Astrocyte of the spinal cord (primary cell): Measurements from ENCODE around the gene VGLL4.

Experiments used
- DNase-seq: peaks from one replicate; pipeline ENCODE4 v3.0.0; 2011; ENCODE audit warnings: low read depth, low spot score
- H3K4me3 ChIP-seq: 2 replicates; pipeline ENCODE4 v1.5.1; 2011; ENCODE audit warnings: low read depth, mild to moderate bottlenecking, low read length, moderate library complexity
- CTCF ChIP-seq: IDR thresholded peaks from 2 replicates; pipeline ENCODE4 v1.5.1; 2012; ENCODE audit warnings: low read depth, mild to moderate bottlenecking, low read length, inconsistent platforms
- in situ Hi-C: cut with HindIII; loops from 2 replicates; pipeline ENCODE4 v1.10.0; 2017; ENCODE audit warnings: low sequenced_read_pairs

VGLL4 gene

GRCh38 chr3:11591002-11591355 lies 52.7 kb downstream of the VGLL4 start:
- DNase-seq = no peak

GRCh38 chr3:11589706-11590105 lies 54.0 kb downstream of the VGLL4 start:
- DNase-seq = no peak
- no peak overlapping the region for H3K4me3 ChIP-seq
- in situ Hi-C loops = no loop called here
- TF ChIP-seq CTCF = no peak

More at GRCh38 chr3:11591002-11591355, 52.7 kb downstream of the VGLL4 start:
- no peak overlapping the region for H3K4me3 ChIP-seq
- in situ Hi-C loops = no loop called here
- no peak for TF ChIP-seq CTCF

GRCh38 chr3:11588755-11589154 lies 55.0 kb downstream of the VGLL4 start:
- no peak for DNase-seq
- no peak for TF ChIP-seq CTCF

GRCh38 chr3:11588338-11588737 lies 55.4 kb downstream of the VGLL4 start:
- no peak for TF ChIP-seq CTCF
- in situ Hi-C loops = no loop called here
- DNase-seq = no peak
- H3K4me3 ChIP-seq = no peak overlapping the region

More at GRCh38 chr3:11588755-11589154, 55.0 kb downstream of the VGLL4 start:
- H3K4me3 ChIP-seq = no peak overlapping the region
- in situ Hi-C loops = no loop called here

- in situ Hi-C loops = no loop called here
- no peak overlapping the region for H3K4me3 ChIP-seq
These were observed 55.9 kb downstream of the VGLL4 start for GRCh38 chr3:11587766-11588165.

GRCh38 chr3:11584570-11584969 lies 59.1 kb downstream of the VGLL4 start:
- DNase-seq = no peak
- no peak for TF ChIP-seq CTCF
- H3K4me3 ChIP-seq = no peak overlapping the region
- in situ Hi-C loops = no loop called here

More at GRCh38 chr3:11587766-11588165, 55.9 kb downstream of the VGLL4 start:
- no peak for TF ChIP-seq CTCF
- no peak for DNase-seq

- H3K4me3 ChIP-seq = no peak overlapping the region
- DNase-seq = no peak
These were observed 60.1 kb downstream of the VGLL4 start for GRCh38 chr3:11583638-11584046.

More at GRCh38 chr3:11583638-11584046, 60.1 kb downstream of the VGLL4 start:
- in situ Hi-C loops = no loop called here
- TF ChIP-seq CTCF = no peak
